CD4-positive, alpha-beta T cell (primary cell): Measurements from ENCODE around the gene RUFY2. TPM values are rescaled to one million over a fixed set of nuclear protein-coding genes. Genes with fewer than 3 reads are reported as not detected.

Experiments
- ATAC-seq: fragments of 200-7000 bp; cut with Tn5 transposase; one replicate; pipeline ENCODE4 v1.10.0; 2022; ENCODE audit warnings: mild to moderate bottlenecking; ENCODE audit not compliant: poor library complexity
- CTCF ChIA-PET: fragments of 350-600 bp; sonication (Branson Sonifier 250); formaldehyde crosslinking; loops from one replicate; lab custom pipeline; 2021; ENCODE audit warnings: antibody characterized with exemption, inconsistent platforms; lab: Charles Lee
- POLR2A ChIA-PET: fragments of 350-600 bp; sonication (Branson Sonifier 250); formaldehyde crosslinking; loops from one replicate; lab custom pipeline; 2021; ENCODE audit warnings: antibody characterized with exemption, inconsistent platforms; lab: Charles Lee
- DNase-seq, 14 experiments: peaks; one replicate each; pipeline ENCODE4 v3.0.0-alpha.2; 2013 to 2020; ENCODE audit warnings: mixed read lengths in 2 of 14
- H3K27ac ChIP-seq, 2 donors: one replicate each; pipeline versions ENCODE4 v1.5.1 to v1.7.0; 2013; ENCODE audit warnings: low read length in 2 of 2, low read depth in 1 of 2, mild to moderate bottlenecking in 1 of 2
- H3K27me3 ChIP-seq, 2 experiments: 1 replicate in 1 of 2; 2 replicates in 1 of 2; pipeline versions ENCODE4 v1.6.1 to v1.7.0; 2013; ENCODE audit warnings: low read length in 2 of 2, control low read depth in 1 of 2, mild to moderate bottlenecking in 1 of 2, moderate library complexity in 1 of 2; ENCODE audit not compliant: insufficient read depth in 2 of 2, control insufficient read depth in 1 of 2
- H3K36me3 ChIP-seq: one replicate; pipeline ENCODE4 v1.6.1; 2013; ENCODE audit warnings: low read length, control low read depth; ENCODE audit not compliant: insufficient read depth
- H3K4me1 ChIP-seq: one replicate; pipeline ENCODE4 v1.6.1; 2013; ENCODE audit warnings: low read length, control low read depth; ENCODE audit not compliant: insufficient read depth
- H3K4me3 ChIP-seq: one replicate; pipeline ENCODE4 v1.5.1; 2013; ENCODE audit warnings: mild to moderate bottlenecking, low read length, moderate library complexity
- H3K9me3 ChIP-seq, 2 experiments: 1 replicate in 1 of 2; 2 replicates in 1 of 2; pipeline versions ENCODE4 v1.6.1 to v1.7.0; 2013; ENCODE audit warnings: low read length in 2 of 2, mild to moderate bottlenecking in 2 of 2, control low read depth in 1 of 2, moderate library complexity in 1 of 2; ENCODE audit not compliant: control insufficient read depth in 1 of 2, insufficient read depth in 1 of 2
- H3K27ac Mint-ChIP-seq: one replicate; pipeline ENCODE4 v1.8.0; 2020; ENCODE audit warnings: mixed read lengths
- H3K27me3 Mint-ChIP-seq: one replicate; pipeline ENCODE4 v1.8.0; 2021; ENCODE audit warnings: mixed read lengths
- H3K36me3 Mint-ChIP-seq: one replicate; pipeline ENCODE4 v1.8.0; 2021; ENCODE audit warnings: low read depth, mixed read lengths
- H3K4me1 Mint-ChIP-seq: one replicate; pipeline ENCODE4 v1.8.0; 2021; ENCODE audit warnings: low read depth, mixed read lengths
- H3K4me3 Mint-ChIP-seq: one replicate; pipeline ENCODE4 v1.8.0; 2020; ENCODE audit warnings: mild to moderate bottlenecking, mixed read lengths
- H3K9me3 Mint-ChIP-seq: one replicate; pipeline ENCODE4 v1.8.0; 2020; ENCODE audit warnings: mixed read lengths
- intact Hi-C, 2 experiments: fragments of 100-400 bp; cut with DNase I in 1 of 2; cut with micrococcal nuclease in 1 of 2; formaldehyde crosslinking; loops; one replicate each; pipeline versions ENCODE4 v1.15.1 to v1.9.0; 2023 to 2025; cut with DNase I, micrococcal nuclease
- total RNA-seq, 174 experiments: library from RNA in 2 of 174; stranded (reverse) in 2 of 174; gene quantifications; one replicate each; pipeline ENCODE4 v1.2.3 and lab custom pipeline; 2021 to 2026
- TF ChIP-seq, protein P1 (sequence below): fragments of 200-600 bp; IDR thresholded peaks from one replicate; pipeline ENCODE4 v1.8.0; 2022; ENCODE audit warnings: antibody characterized with exemption, mild to moderate bottlenecking

RUFY2 gene
- total RNA-seq, 2 experiments from 2014 or later: 10.7 to 14.8 TPM

- ChIA-PET CTCF (interaction anchor here (1.4 kb wide), 1 partner anchor 513 kb away, joined by 5 read pairs; no protein-coding TSS in a partner anchor), POLR2A (interaction anchor here (1.0 kb wide), 1 partner anchor 30 kb away, joined by 5 read pairs; the partner anchor contains the start of gene HNRNPH3)
- Mint-ChIP-seq H3K9me3 (no peaks in the 10 kb centered on the region), H3K4me3 (no peak overlapping the region), H3K27ac (no peak overlapping the region), H3K4me1 (no peaks in the 10 kb centered on the region), H3K27me3 (no peaks in the 10 kb centered on the region), H3K36me3 (no peaks in the 10 kb centered on the region)
- intact Hi-C loops: loop anchor here (5.0 to 10.0 kb wide), 3 partner anchors 94 to 606 kb away; partner anchors contain the start of gene CTNNA3 (in 1 of the 2)
- DNase-seq (no peak), ATAC-seq (no peak)
- H3K27me3 ChIP-seq: no peaks in the 10 kb centered on the region
- no peaks in the 10 kb centered on the region for H3K36me3 ChIP-seq
- TF ChIP-seq, protein P1, sequence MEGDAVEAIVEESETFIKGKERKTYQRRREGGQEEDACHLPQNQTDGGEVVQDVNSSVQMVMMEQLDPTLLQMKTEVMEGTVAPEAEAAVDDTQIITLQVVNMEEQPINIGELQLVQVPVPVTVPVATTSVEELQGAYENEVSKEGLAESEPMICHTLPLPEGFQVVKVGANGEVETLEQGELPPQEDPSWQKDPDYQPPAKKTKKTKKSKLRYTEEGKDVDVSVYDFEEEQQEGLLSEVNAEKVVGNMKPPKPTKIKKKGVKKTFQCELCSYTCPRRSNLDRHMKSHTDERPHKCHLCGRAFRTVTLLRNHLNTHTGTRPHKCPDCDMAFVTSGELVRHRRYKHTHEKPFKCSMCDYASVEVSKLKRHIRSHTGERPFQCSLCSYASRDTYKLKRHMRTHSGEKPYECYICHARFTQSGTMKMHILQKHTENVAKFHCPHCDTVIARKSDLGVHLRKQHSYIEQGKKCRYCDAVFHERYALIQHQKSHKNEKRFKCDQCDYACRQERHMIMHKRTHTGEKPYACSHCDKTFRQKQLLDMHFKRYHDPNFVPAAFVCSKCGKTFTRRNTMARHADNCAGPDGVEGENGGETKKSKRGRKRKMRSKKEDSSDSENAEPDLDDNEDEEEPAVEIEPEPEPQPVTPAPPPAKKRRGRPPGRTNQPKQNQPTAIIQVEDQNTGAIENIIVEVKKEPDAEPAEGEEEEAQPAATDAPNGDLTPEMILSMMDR: no peak
- H3K4me3 ChIP-seq: no peak overlapping the region
- H3K9me3 ChIP-seq: no peaks in the 10 kb centered on the region
- H3K27ac ChIP-seq: no peak overlapping the region
- H3K4me1 ChIP-seq: no peaks in the 10 kb centered on the region
These were observed 105.8 kb downstream of the RUFY2 start for GRCh38 chr10:68301301-68301700.

DNA sequence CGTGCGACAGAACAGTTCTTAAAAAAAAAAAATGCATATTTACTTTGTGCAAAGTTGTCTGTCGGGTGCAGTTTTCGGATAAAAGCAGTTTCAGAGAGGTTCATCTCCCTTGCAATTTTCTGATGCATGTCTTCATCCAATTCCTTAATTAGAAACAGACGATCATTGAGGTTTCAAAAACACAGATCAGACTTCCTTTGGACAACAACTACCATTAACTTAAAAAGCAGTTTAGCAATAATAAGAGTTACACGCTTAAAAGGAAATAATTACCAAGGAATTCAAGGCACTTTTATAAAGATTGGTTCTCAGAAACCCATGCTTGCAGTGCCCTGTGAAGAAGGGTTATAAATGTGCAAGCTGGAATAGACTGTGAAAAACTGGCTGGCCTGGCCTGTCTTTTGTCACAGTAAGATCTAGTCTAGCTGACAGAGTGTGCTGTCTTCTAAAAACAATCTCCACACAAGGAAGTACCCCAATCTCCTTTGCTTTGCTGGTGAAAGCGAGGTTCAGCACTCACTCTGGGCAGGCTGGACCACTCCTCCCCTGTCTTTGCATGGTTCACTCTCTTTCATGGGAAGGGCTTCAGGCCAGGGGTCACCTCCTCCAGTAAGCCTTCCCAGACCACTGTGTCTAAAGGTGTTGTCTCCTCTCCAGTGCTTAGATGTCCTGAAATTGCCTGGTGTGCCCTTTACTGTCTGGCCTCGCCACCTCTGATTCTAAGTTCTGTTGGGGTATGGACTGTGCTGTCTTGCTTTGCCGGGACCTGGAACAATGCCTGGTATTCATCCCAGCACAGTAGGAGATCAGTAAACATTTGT lies 110.0 kb downstream of the RUFY2 start:
- TF ChIP-seq, protein P1: no peak
- CTCF ChIA-PET: no interaction called here
- no peaks in the 10 kb centered on the region for H3K27me3 Mint-ChIP-seq
- H3K4me3 ChIP-seq: no peak overlapping the region
- POLR2A ChIA-PET: no interaction called here
- no peaks in the 10 kb centered on the region for H3K4me1 Mint-ChIP-seq
- no peak overlapping the region for H3K27ac Mint-ChIP-seq
- no peak for DNase-seq
- H3K9me3 Mint-ChIP-seq: no peaks in the 10 kb centered on the region
- H3K9me3 ChIP-seq: no peaks in the 10 kb centered on the region
- H3K27ac ChIP-seq: no peak overlapping the region
- no peaks in the 10 kb centered on the region for H3K36me3 Mint-ChIP-seq
- no peaks in the 10 kb centered on the region for H3K36me3 ChIP-seq
- no peak for ATAC-seq
- H3K4me1 ChIP-seq: no peaks in the 10 kb centered on the region
- no peaks in the 10 kb centered on the region for H3K27me3 ChIP-seq
- intact Hi-C loops: no loop called here
- H3K4me3 Mint-ChIP-seq: no peak overlapping the region

Other genes with a start within 250 kb of the RUFY2 start
- not detected for gene ATOH7, start 175.2 kb downstream of the RUFY2 start, total RNA-seq
- gene HNRNPH3, start 75.2 kb downstream of the RUFY2 start, total RNA-seq: 100 to 1,000 TPM; 227 to 228 TPM
- gene PBLD, start 74.3 kb downstream of the RUFY2 start, total RNA-seq: 1 to 10 TPM; 1.6 to 1.7 TPM
- 1 to 10 TPM; 3.7 to 5.7 TPM for gene DNA2, start 64.7 kb upstream of the RUFY2 start, total RNA-seq
- 10 to 100 TPM; 28.2 to 29.3 TPM for gene SLC25A16, start 120.2 kb upstream of the RUFY2 start, total RNA-seq
- 1 to 10 TPM; 1.5 TPM for gene TET1, start 153.1 kb upstream of the RUFY2 start, total RNA-seq